Measurements from ENCODE around the gene KBTBD4. TPM values are rescaled to one million over a fixed set of nuclear protein-coding genes. Genes with fewer than 3 reads are reported as not detected.

KBTBD4 gene
- total RNA-seq, 1 experiment from 2014 or later, result 13.2 TPM

DNA sequence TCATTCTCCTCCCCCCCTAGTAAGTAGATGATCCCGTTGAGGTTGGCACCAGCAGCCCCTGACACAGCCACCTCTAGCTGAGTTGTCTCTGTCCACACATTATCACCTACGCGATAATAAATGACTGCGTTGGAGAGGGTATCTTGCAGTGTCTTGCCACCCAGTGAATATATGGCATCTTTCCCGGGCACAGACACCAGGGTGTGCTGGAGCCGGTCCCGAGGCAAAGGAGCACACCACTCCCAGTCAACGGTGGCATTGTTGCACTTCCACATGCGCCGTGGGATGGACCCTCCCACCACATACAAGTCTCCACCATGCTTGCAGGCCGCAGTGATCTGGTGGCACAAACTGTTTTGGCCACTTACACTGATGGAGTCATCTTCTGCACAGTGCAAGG, 5.4 kb downstream of the KBTBD4 start:
- Histone ChIP-seq H3K27me3 (ENCODE audit: insufficient read depth, low read length) (no peaks in the 10 kb centered on the region), H3K79me2 (ENCODE audit: insufficient read depth, low read length) (peaks cover 77% of the 10 kb centered on the region), H3K4me3 (replicated peaks in 1 of 2; ENCODE audit: low read depth in 1 of 2, low read length in 2 of 2) (no peak overlapping the region), H3K4me1 (ENCODE audit: control insufficient read depth in 1 of 2, insufficient read depth in 2 of 2, low read length in 2 of 2) (peaks cover 6 to 14% of the 10 kb centered on the region in 2 experiments), H2AFZ (ENCODE audit: low read depth, low read length, poor library complexity, severe bottlenecking) (no peak overlapping the region), H3K4me2 (ENCODE audit: low read length) (no peak overlapping the region), H4K20me1 (ENCODE audit: insufficient read depth) (no peaks in the 10 kb centered on the region), H3K27ac (ENCODE audit: low read depth, low read length) (no peak overlapping the region), H3K36me3 (ENCODE audit: control insufficient read depth in 1 of 2, insufficient read depth in 2 of 2, low read length in 2 of 2) (peaks cover 43 to 52% of the 10 kb centered on the region in 2 experiments; a peak in 3 of 4 replicates), H3K9ac (ENCODE audit: low read length) (no peak overlapping the region), H3K9me3 (ENCODE audit: control insufficient read depth in 1 of 2, insufficient read depth in 1 of 2, low read depth in 1 of 2, low read length in 2 of 2) (no peaks in the 10 kb centered on the region), H3K9me2 (ENCODE audit: insufficient read depth) (no peaks in the 10 kb centered on the region)
- DNase-seq (ENCODE audit: low read depth, low spot score) (no peak), ATAC-seq (no peak)
- TF ChIP-seq YY1 (IDR thresholded peaks at IDR 0.05; ENCODE audit: extremely low read depth, insufficient replicate concordance, low read depth, low read length), result no peak
- TF ChIP-seq CEBPB (IDR thresholded peaks at IDR 0.05; ENCODE audit: low read depth), result no peak
- no peak for TF ChIP-seq SP1 (IDR thresholded peaks at IDR 0.05; ENCODE audit: low read depth)
- TF ChIP-seq ZNF274 (IDR thresholded peaks at IDR 0.05; ENCODE audit: low read depth, low read length), result no peak
- TF ChIP-seq RAD21 (IDR thresholded peaks at IDR 0.05; ENCODE audit: low read depth), result no peak
- no peak for TF ChIP-seq EZH2phosphoT487 (IDR thresholded peaks at IDR 0.05; ENCODE audit: borderline replicate concordance)
- TF ChIP-seq, protein P1, sequence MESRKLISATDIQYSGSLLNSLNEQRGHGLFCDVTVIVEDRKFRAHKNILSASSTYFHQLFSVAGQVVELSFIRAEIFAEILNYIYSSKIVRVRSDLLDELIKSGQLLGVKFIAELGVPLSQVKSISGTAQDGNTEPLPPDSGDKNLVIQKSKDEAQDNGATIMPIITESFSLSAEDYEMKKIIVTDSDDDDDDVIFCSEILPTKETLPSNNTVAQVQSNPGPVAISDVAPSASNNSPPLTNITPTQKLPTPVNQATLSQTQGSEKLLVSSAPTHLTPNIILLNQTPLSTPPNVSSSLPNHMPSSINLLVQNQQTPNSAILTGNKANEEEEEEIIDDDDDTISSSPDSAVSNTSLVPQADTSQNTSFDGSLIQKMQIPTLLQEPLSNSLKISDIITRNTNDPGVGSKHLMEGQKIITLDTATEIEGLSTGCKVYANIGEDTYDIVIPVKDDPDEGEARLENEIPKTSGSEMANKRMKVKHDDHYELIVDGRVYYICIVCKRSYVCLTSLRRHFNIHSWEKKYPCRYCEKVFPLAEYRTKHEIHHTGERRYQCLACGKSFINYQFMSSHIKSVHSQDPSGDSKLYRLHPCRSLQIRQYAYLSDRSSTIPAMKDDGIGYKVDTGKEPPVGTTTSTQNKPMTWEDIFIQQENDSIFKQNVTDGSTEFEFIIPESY (IDR thresholded peaks at IDR 0.05; ENCODE audit: extremely low read depth, insufficient replicate concordance, low read length), result no peak
- TF ChIP-seq JUND (IDR thresholded peaks at IDR 0.05), result no peak
- no TSS peak for BruUV-seq (replicated peaks)
- POLR2A ChIA-PET, result no interaction called here
- intact Hi-C loops (cut with micrococcal nuclease), result no loop called here
- CTCF ChIA-PET, result no interaction called here
- RAD21 ChIA-PET (ENCODE audit: low non-redundant PET in 1 of 2, low total read pairs in 2 of 2, uncharacterized antibody in 2 of 2, unreplicated experiment in 2 of 2), result no interaction called here

DNA sequence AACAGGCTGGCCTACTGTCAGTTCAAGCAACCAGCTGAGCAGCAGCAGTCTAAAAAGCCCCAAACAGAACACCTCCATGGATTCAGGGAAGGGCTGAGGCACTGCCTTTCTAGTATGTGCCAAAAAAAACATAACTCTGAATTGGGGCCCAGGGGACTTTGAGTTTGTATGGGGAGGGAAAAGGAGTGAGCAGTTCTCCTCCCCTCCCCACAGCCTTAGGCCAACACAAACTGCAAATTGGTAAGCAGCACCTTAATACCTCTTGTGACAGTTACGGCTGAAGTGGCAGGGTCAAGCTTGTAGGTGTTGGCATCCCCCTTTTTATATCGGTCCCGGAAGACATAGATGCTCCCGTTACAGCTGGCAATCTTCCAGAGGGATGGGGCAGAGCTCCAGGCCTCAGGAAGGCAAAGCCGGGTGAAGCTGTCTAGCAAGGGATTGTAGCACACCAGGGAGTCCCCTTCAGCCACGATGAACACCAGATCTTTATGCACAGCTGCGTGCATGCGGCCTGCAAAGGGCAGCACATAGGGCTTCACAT, 6.0 kb downstream of the KBTBD4 start:
- ATAC-seq, result no peak
- POLR2A ChIA-PET, result no interaction called here
- Histone ChIP-seq H3K4me3 (replicated peaks in 1 of 2; ENCODE audit: low read depth in 1 of 2, low read length in 2 of 2) (no peak overlapping the region), H3K4me2 (ENCODE audit: low read length) (no peak overlapping the region), H3K79me2 (ENCODE audit: insufficient read depth, low read length) (peaks cover 77% of the 10 kb centered on the region), H2AFZ (ENCODE audit: low read depth, low read length, poor library complexity, severe bottlenecking) (no peak overlapping the region), H3K27me3 (ENCODE audit: insufficient read depth, low read length) (no peaks in the 10 kb centered on the region), H3K9me2 (ENCODE audit: insufficient read depth) (no peaks in the 10 kb centered on the region), H3K36me3 (ENCODE audit: control insufficient read depth in 1 of 2, insufficient read depth in 2 of 2, low read length in 2 of 2) (peaks cover 43 to 53% of the 10 kb centered on the region in 2 experiments; a peak in 3 of 4 replicates), H3K4me1 (ENCODE audit: control insufficient read depth in 1 of 2, insufficient read depth in 2 of 2, low read length in 2 of 2) (peaks cover 2 to 9% of the 10 kb centered on the region in 2 experiments), H3K9ac (ENCODE audit: low read length) (no peak overlapping the region), H4K20me1 (ENCODE audit: insufficient read depth) (no peaks in the 10 kb centered on the region), H3K9me3 (ENCODE audit: control insufficient read depth in 1 of 2, insufficient read depth in 1 of 2, low read depth in 1 of 2, low read length in 2 of 2) (no peaks in the 10 kb centered on the region), H3K27ac (ENCODE audit: low read depth, low read length) (no peak overlapping the region)
- CTCF ChIA-PET, result no interaction called here
- intact Hi-C loops (cut with micrococcal nuclease), result no loop called here
- RAD21 ChIA-PET (ENCODE audit: low non-redundant PET in 1 of 2, low total read pairs in 2 of 2, uncharacterized antibody in 2 of 2, unreplicated experiment in 2 of 2), result no interaction called here
- no peak for DNase-seq (ENCODE audit: low read depth, low spot score)
- no TSS peak for BruUV-seq (replicated peaks)
- no peak for TF ChIP-seq EZH2phosphoT487 (IDR thresholded peaks at IDR 0.05; ENCODE audit: borderline replicate concordance)
- TF ChIP-seq, protein P1 (IDR thresholded peaks at IDR 0.05; ENCODE audit: extremely low read depth, insufficient replicate concordance, low read length), result no peak

Measured in HCT116 (cell line).